ENCODE data around the gene MRPL52.

MRPL52 gene

GRCh38 chr14:22882064-22882463, 52.4 kb downstream of the MRPL52 start:
- DNase-seq (ENCODE audit: low read depth, low spot score) = no peak

GRCh38 chr14:22882529-22883172, 53.0 kb downstream of the MRPL52 start:
- DNase-seq (ENCODE audit: low read depth, low spot score) = no peak

GRCh38 chr14:22883173-22883976, 53.7 kb downstream of the MRPL52 start, which contains the start of gene REM2:
Gene REM2, plus strand, starts transcription at chr14:22883222. Its CDS starts 66 bp downstream, at chr14:22883288.
- DNase-seq (ENCODE audit: low read depth, low spot score) = no peak

GRCh38 chr14:22884076-22884737, 54.5 kb downstream of the MRPL52 start:
- DNase-seq (ENCODE audit: low read depth, low spot score) = no peak
